ENCODE results near the gene ELK1.
A peak's percentile ranks its signal among the peaks of the same experiment; 100 is the strongest.
"Not testable (repeated sequence)": the region's sequence is repeated elsewhere in the genome, so short reads cannot be mapped to it uniquely, and the experiment has no call there.

Gene ELK1

DNA sequence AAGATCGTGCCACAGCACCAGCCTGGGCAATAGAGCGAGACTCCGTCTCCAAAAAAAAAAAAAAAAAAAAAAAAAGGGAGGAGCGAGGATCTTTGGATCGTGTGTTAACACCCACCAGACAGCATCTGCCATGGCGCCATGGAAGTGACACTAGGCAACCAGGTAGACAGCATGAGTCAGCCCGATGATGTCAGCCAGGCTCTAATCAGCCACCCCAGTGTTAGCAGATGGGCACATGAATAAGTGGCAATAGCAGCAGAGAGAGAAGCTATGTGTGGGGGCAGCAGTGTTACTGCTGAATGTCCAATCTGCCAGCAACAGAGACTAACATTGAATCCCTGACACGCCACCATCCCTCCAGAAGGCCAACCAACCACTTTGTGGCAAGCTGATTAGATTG is 37.3 kb downstream of the ELK1 start:
- DNase-seq (ENCODE audit: insufficient read length, low spot score) (no peak), FAIRE-seq (no peak)

DNA sequence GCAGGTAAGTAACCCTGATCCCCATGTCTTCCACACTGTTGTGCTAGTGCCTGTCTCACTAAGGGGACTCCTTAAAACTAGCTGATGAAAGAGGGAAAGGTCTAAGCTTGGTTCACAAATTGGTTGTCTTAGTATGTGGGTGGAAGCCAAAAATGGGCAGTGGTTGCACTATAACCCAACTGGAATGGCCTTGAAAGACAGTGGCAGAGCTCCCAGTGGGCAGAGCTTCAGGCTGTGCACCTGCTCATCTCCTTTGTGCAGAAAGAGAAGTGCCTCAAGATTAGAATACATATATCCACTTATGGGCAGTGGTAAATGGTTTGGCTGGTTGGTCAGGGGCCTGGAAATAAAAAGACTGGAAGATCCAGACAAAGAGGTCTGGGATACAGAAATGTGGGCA is 37.9 kb downstream of the ELK1 start:
- FAIRE-seq: no peak
- DNase-seq (ENCODE audit: insufficient read length, low spot score): no peak

DNA sequence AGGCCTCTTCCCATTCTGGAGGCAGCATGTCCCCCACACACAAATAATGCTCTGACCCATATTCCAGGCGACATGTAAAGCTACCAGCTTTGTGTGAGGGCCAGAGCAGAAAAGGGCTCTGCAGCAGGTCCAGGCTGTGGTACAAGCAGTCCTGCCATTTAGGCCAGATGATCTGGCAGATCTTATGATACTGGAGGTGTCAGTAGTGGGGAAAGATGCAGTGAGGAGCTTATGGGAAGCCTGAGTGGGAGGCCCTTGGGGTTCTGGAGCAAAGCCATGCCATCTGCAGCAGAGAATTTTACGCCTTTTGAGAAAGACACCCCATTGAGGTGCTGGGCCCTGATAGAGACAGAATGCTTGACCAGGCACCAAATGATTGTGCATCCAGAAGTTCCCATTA is 38.4 kb downstream of the ELK1 start:
- FAIRE-seq: no peak

DNA sequence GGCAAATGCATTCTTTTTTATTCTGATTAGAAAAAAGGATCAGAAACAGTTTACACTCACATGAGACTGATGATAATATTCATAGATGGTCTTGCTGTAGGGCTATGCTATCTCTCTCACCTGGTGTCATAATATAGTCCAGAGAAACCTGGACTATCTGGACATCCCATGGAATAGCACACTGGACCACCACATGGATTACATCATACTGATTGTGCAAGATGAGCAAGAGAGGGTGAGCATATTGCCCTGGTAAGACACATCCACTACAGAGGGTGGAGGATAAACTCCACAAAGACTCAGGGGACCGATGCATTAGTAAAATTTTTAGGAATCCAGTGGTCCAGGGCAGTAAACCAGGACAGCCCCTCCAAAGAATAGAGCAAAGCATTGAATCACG is 38.9 kb downstream of the ELK1 start:
- no peak for DNase-seq (ENCODE audit: insufficient read length, low spot score)
- FAIRE-seq: no peak

More for the DNA sequence above, 38.4 kb downstream of the ELK1 start:
- no peak for DNase-seq (ENCODE audit: insufficient read length, low spot score)

DNA sequence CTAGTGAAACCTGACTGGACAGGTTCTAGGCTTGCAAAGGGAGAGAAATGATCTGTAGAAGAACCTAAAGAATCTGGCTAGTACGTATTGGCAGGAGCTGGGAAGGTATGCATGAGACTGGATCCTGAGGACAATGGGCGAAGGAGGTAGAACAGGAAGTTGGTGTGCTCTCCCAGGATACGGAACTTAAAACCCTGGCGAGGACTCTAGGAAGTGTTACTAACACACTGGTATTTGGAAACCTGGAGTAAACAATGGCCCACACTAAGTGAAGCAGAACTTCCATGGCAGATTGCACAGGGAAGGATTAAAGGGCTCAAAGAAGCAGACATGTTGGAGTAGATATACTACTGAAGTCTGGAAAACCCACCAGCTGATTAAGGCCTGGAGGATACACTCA is 39.9 kb downstream of the ELK1 start:
- DNase-seq (ENCODE audit: insufficient read length, low spot score) (no peak), FAIRE-seq (no peak)

DNA sequence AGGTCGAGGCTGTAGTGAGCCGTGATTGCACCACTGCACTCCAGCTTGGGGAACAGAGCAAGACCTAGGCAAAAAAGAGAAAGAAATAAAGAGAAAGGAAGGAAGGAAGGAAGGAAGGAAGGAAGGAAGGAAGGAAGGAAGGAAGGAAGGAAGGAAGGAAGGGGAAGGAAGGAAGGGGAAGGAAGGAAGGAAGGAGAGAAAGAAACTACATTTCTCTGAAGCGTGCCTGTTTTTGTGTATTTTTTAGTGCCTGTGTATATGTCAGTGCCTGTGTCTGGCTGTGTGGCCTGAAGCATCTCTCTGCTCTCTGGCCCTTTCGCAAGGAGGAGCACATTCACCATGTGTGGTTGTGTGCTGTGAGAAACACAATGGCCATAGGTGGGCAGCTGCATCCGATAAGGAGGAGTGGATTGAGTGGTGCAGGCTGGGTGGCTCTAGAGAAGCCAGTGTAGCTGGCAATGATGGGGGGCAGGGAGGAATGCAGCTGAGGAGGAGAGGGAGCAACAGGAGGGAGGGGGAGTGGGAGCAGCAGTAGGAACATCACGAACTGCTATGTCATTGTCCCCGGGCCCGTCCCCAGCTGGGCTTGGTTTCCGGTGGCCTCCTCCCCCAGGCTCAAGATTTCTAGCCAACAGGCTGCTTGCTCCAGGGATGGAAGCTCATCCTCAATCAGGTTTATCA is 42.1 kb downstream of the ELK1 start:
- FAIRE-seq (no peak), DNase-seq (ENCODE audit: insufficient read length, low spot score) (no peak)

DNA sequence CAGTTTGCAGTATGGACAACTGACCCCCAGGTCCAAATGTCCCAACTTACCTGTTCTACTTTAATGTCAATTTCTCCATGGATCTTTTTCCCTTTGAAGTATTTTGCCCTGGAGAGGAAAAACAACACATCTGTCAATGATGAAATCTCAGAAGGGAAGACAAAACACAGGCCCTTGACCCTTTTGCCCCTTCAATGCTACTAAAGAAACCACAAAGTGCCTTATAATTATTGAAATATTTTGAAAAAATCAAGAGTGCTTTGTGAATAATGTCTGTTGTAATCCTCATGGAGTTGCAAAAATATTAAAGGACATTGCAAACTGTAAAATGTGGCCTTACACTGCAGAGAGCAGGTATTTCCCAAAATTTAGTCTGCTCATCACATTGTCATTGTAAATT is 43.3 kb downstream of the ELK1 start:
- DNase-seq (ENCODE audit: insufficient read length, low spot score) (no peak), FAIRE-seq (no peak)

DNA sequence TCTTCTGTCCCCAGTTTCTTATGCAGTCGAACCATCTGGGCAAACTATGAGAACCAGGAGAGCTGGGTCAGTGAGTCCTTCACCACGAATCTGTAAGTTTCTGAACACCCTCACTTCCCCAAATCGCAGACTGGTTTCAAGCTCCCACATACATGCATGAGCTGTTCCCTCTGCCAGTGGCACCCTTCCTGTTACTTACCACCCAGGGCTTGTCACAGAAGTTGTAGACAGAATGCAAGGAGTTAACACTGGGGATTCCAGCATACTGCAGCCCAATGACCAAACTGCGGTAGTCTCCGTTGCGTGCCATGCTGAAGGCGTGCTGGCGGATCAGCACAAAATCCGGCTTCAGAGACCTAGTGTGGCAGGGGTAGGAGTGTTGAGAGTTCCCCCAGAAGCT is 45.3 kb downstream of the ELK1 start:
- no peak for FAIRE-seq

DNA sequence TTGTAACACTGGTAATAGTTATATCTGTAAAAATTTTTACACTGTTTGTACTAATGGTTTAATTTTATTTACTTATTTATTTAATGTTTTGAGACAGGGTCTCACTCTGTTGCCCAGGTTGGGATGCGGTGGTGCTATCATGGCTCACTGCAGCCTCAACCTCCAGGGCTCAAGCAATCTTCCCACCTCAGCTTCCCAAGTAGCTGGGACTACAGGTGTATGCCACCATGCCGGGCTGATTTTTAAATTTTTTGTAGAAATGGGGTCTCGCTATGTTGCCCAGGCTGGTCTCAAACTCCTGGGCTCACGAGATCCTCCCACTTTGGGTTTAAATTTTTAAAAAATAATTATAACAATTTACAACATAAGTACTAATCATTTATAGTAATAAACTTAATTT is 47.2 kb downstream of the ELK1 start:
- not testable (repeated sequence) for DNase-seq (ENCODE audit: insufficient read length, low spot score); FAIRE-seq

More for the DNA sequence above, 45.3 kb downstream of the ELK1 start:
- no peak for DNase-seq (ENCODE audit: insufficient read length, low spot score)

DNA sequence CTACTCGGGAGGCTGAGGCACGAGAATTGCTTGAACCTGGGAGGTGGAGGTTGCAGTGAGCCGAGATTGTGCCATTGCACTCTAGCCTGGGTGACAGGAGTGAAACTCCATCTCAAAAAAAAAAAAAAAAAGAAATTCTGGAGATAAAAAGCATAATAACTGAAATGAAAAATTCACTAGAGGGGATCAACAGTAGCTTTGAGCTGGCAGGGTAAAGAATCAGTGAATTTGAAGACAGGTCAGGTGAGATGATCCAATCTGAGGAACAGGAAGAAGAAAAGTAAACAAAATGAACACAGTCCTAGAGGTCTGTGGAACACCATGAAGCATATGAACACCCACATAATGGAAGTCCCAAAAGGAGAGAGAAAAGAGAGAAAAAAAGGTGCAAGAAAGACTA is 53.1 kb downstream of the ELK1 start:
- FAIRE-seq: no peak

DNA sequence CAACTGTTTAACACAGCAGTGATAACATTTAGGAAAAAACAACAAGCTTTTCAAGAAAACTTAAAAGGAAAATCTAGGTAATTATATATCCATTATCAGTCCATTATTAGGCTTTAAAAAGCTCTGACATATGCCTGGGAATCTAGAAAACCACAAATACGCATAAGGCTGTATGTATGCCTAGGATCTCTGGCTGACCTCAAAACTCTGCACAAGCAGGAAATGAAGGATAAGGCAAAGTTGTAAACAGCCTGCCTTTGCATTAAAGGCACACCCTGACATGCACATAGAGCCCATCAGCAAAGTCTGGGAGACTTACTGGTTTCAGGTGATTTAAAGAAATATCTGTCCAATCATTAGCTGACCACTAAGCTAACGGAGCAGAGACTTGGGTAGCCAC is 54.1 kb downstream of the ELK1 start:
- FAIRE-seq (no peak), DNase-seq (ENCODE audit: insufficient read length, low spot score) (no peak)

More for the DNA sequence above, 53.1 kb downstream of the ELK1 start:
- no peak for DNase-seq (ENCODE audit: insufficient read length, low spot score)

DNA sequence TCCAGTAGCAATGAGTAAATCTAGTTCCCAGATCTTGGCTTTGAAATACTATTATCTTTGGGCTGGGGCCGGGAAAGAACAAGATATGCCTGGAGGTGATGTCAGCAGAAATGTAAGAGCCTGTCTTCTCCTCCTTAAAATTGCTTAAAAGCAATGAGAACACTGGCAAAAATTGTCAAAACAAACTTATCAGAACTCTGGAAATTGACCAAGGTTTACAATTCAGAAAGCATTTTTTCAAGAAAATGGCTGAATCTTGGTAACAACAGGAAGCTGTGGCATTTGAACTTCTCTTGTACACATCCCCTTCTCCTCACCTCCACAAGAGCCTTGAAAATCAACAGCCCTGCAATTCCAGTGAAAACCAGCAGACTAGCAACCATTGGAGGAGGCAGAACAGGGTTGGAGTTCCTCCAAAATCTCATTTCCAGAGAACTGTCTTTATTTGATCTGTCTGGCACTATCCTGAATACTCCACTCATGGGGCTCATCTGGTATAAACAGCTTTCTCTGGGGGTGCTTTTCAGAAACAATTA is 54.6 kb downstream of the ELK1 start:
- no peak for DNase-seq (ENCODE audit: insufficient read length, low spot score)

DNA sequence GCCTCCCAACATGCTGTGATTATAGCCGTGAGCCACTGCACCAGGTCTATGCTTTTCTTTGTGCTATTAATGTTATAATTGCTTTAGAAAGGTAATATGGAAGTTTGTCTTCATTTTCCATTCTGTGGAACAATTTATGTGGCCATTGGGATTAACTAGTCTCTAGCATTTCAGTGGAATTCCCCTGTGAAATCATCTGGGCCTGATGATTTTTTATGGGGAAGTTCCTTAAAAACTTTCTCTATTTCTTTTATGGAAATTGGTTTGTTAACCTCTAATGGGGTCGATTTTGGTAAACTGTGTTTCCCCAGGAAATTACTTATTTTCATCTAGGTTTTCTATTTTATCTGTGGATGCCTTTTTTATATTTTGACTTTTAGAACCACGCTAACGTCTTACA is 56.8 kb downstream of the ELK1 start:
- DNase-seq (ENCODE audit: insufficient read length, low spot score): no peak
- no peak for FAIRE-seq

More for the DNA sequence above, 54.6 kb downstream of the ELK1 start:
- peak; percentile 14 for FAIRE-seq

DNA sequence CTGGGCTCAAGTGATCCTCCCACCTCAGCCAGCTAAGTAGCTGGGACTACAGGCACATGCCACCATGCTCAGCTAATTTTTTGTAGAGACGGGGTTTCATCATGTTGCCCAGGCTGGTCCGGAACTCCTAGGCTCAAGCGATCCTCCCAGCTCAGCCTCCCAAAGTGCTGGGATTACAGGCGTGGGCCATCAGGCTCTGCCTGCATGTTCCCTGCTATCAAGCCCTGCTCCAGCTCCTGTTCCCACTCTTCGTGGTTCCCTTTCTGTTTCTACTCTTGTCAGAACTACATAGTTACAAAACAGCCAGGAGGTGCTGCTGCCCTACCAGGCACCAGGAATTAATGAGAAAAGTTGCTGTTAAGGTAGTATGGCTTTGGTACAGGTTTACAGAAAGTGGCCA is 59.4 kb downstream of the ELK1 start:
- DNase-seq (ENCODE audit: insufficient read length, low spot score) (no peak), FAIRE-seq (no peak)

DNA sequence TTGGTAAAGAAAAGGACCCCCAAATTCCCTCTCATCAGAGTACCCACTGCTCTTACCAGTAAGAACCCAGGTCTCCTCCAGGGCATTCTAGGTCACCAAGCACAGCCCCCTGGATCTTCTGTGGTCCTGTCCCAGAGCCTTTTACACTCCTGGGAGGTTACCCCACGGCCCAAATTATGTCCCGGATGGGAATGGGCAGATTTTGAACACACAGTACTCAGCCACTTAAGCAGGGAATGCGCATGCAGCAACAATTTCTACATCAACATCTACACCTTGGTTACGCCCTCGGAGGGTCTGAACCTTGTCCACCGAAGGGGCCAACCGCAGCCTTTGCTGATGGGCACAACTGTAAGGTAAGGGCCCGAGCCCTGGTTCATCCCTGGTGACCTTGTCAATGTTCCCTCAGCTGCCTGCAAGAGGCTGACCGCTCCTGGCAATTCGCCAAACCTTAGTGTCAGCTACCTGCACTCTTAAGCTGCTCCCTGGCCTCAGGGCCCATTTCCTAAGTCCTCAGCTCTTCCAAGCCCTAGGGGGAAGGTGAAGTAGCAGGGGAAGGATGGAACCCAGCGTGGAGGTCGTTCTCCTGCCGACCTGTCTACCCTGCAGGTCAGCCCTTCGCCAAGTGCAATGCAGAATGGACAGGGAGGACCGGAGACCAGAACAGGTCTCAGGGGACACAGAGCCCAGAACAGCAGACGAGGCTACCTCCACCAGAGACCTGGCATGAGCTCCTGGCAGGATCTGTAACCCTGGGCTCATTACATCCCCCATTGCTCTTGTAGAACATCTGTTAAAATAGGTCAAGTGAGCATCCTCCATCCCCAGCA is 62.2 kb downstream of the ELK1 start:
- DNase-seq (ENCODE audit: insufficient read length, low spot score): no peak
- no peak for FAIRE-seq

DNA sequence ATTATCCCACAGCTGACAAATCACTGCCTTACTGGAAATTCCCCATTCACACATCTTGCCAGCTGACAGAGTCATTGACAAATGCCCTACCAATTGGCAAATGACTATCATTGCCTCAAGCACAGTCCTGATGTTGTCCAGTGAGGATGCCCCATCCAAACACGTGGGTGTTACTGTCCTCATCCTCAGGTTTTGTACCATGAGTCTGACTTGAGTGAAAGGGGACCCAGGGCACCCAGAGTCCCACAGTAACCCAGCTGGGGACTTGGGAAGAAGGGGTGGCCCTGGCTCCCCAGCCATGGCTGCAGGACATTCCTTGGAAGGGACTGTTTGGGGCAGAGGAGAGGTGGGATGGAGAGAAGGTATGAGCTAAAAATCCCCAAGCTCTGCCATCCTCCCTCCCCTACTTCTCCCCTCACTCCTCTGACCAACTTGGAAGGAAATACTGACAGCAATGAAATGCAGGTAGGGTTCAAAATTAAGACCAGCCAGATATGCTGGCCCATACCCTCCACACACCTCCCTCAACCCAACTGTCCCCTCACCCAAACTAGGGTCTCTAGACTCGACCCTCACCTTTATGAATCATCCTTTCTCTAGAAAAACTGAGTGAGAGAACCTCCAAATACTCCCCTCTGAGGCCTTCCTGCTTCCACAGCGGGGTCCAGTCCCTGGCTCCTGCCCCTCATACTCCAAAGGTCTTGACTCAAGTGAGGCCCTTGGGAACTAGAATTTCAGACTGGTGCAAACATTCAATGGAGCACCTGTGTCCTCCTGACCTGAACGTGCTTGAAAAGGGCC is 63.1 kb downstream of the ELK1 start:
- FAIRE-seq (no peak), DNase-seq (ENCODE audit: insufficient read length, low spot score) (no peak)

DNA sequence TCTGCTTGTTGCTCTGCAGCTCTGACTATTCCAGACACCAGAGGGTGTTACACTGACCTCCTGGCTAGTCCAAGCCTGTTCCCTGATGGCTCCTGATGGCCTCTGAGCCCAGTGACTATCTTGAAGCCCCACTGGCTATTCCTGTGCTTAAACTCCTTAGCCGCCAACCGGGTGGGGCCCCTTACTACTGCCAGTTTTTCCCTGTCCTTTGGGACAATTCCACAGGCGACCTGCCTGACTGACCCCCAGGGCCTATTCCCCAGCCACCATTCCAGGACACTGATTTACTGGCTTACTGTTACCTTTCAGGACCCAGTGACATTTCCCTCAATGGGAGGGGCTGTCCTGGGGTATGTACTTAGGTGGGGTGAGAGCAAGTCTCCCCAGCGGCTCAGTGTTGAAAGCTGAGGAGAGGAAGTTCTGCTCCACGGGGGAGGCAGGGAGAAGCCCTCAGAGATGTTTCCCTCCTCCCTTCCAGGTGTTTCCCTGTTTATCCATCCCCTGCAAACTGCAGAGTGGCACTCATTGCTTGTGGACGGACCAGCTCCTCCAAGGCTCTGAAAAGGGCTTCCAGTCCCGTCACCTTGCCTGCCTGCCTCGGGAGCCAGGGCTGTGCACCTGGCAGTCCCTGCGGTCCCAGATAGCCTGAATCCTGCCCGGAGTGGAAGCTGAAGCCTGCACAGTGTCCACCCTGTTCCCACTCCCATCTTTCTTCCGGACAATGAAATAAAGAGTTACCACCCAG is 64.1 kb downstream of the ELK1 start:
- FAIRE-seq (no peak), DNase-seq (ENCODE audit: insufficient read length, low spot score) (no peak)

Data from GM19239 (cell line).